Activated T-helper 1 cell treated with Interleukin-2 at 50 U/mL for 16 hours (primary cell): Measurements from ENCODE around the gene ADCY5.

Experiments
- DNase-seq: peaks from one replicate; pipeline ENCODE4 v3.0.0-alpha.2; 2020; ENCODE audit warnings: low read depth

ADCY5 gene

DNA sequence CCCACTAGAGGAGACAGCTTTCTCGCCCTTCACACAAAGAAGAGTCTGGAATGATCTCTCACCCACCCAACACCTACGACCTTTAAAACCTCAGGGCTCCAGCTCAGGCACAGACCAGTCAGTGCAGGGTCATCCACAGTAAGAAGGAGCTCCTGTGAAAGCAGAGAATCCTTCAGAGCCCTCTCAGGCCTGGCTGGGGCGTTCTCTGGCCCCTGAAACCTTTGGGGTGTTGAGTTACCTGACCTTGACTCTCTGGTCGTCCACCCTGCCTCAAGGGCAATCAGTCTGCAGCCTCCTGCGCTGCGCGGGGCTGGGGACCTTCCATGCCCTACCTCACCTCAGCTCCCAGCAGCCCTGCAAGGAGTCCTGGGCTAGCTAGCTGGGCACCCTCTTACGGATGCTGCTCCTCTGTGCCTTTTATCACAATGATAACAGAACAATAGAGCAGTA, 106.2 kb downstream of the ADCY5 start:
- DNase-seq = no peak

DNA sequence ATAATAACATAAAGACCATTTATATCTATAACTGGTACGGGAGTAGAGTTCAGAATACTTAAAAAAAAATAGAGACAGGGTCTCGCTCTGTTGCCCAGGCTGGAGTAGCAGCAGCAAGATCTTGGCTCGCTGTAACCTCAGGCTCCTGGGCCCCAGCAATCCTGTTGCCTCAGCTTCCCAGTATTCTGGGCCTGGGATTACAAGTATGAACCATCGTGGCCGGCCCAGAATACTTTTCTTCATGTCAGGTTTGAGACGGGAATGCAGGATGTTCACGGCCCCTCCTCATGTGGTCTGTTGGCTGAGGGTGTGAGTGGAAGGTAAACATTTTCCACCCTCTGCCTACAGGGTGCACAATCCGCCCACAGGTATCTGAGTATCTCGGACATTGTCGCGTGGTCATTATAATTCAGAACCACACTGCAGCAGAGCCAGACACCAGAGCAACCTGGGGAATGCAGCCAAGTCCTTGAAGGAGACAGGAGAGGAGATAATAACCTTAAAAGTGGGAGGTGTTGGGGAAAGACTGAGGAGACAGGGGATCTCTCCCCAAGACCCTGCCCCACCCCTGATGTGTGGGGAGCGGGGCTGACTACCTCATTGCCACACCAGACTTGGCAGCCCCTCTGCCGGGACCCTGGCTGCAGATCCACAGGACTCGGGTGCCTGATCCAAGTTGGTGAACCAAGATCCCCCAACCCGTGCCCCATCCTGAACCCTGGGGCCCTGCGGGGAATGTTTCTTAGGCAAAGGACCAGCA, 106.8 kb downstream of the ADCY5 start:
- DNase-seq = no peak

DNA sequence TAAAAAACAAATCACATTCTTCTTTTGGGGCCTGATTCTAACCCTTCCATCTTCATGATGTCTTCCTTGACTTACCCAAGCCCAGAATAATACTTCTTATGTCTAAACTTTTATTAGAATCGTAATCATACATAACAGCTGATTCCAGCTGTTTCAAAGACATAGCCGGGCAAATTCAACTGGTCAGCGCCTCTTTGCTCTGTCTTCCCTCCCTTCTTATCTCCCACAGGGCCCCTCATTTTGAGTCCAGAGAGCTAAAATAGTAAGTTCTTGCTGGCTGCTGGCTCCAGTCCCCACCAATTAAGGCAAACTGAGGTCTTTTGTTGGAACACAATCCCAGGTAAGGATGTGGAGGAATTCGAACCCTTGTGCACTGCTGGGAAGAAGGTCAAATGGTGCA, 108.6 kb downstream of the ADCY5 start:
- no peak for DNase-seq

DNA sequence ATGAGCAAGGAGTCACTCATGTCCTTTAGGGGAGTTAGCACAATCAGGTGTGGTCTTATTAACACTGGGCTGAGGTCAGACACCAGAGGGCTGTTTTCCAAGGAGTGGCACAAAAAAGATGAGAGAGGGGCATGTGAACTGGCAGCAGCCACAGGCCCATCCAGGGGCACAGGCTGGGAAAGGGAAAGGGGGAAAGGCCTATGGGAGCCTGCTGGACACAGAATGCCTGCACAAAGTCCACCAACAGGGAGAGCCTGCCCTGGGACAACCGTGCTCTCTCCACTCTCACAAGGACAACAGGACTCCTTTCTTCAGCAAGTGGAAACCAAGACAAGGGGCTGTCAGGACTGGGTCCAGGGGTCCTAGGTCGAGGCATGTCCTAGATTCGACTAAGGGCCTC, 109.6 kb downstream of the ADCY5 start:
- no peak for DNase-seq

DNA sequence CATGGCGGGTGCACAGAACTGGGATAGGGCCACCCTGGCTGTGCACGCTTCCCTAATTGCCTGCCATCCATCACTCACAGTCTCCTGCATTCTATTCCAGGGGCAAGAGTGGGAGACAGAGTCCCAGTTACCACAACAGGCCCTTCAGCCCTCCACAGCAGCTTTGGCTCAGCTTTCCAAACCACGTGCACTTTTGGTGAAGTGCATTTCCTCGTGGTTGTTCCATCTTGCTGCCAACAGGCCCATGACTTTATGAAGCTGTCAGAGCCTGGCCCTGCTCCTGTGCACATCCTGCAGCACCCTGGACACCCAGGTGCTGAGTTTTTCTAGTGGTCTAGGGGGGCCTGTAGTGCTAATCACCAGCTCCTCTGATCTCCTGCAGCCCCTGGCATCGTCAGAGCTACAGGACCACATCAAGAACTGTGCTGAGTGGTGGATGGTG, 110.2 kb downstream of the ADCY5 start:
- DNase-seq = no peak

DNA sequence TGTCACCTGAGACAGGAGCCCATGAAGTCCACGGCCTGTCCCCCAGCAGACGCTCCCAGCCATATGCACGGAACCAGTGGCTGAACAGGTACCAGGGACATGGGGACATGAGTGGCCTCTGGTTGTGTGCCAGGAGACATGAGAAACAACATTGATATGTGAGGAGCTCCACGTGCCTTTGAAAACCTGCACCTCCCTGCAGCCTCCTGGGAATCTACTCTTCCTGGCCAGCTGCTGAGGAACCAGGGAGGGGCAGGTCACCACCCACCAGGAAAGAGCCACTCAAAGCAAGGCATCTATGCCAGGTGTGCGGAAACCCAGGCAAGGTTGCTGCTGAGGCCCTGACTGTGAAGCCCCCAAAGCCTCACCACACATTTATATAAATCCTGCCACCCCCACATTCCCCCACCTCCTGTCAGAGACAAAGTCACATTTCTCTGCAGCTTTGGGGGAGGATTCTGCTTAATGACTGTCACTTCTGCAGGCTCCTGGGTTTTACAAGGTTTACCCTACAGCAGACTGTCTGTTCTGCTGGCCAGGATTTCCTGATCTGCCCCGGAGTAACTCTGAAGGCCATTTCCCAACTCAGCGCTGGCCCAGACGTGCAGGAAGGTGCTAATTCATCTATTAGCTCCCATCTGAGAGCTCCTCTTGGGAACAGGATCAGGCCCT, 110.8 kb downstream of the ADCY5 start:
- DNase-seq = no peak

DNA sequence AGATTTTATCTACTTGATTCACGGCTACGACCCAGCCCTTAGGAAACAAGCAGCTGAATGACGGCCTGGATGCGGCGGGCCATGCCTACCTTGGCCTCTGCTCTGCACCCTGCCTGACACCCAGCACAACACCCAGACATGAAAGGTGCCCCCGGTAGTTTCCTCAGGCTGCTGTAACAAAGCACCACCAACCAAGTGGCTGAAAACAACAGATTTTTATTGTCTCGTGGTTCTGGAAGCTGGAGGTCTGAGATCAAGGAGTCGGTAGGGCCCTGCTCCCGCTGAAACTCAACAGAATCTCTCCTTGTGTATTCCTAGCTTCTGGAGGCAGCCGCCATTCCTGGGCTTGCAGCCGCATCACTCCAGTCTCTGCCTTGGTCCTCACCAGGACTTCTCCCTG, 111.7 kb downstream of the ADCY5 start:
- DNase-seq = no peak

DNA sequence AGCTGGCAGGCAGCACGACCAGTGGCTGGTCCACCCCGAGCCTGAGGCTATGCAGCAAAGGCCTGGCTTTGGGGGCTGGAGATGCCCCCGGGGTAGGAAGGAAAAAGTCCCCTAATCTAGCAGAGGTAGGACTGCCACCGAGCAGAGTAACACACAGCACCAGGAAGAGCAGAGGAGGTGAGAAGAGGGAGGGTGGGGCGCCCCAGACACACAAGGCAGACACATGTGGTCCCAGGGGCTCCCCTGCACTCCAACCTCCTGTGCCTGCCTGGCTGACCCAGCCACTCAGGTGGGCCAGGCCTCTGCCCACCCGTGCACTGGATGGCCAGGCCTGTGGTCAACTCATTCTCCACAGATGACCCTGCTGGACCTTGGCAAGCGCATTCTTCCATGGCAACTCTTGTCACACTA, 112.4 kb downstream of the ADCY5 start:
- DNase-seq = no peak

DNA sequence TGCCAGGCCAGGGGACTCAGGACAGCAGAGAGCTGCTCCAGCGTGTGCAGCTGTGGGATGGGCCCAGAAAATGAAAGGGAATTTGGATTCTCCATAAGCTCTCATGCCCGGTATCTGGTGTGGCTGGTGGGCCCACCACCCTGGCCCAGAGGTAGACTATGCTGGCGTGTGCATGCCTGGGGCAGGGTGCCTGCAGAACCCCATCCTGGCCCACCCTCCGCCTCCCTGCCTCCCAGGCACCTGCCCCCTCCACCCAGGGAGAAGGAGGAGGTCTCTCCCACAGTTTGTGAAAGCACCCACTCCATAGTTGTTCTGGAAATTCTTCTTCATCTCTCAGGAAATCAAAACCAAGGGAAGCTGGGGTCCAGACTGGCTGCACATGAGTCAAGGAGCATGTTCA, 112.9 kb downstream of the ADCY5 start:
- no peak for DNase-seq

DNA sequence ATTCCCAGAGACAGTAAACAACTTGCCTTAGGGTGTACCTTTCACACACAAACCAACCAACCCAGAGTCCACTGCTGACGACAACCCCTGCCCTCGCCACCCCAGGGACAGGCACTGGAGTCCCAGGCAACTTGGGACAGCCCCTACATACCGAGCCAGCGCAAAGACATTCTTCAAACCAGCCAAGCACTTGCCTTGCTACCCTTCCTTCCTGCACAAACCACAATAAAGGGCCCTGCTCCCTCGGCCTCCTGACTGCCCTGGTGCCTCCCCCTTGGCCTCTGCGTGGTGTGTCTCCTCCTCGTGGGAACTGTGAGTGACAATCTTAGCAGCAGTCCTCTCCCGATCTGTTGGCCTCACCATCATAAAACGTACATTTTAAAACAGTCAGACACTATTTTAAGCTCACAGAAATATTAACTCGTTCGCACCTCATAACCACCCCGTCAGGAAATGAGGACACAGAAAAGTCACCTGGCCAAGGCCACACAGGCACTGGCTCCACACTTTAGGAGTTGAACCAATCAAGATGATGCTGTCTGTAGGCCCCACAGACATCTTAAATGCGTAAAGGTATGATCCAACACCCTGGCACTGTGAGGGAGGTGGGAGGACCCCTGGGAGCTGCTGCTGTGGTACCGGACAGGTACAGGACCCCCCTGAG, 113.8 kb downstream of the ADCY5 start:
- no peak for DNase-seq

DNA sequence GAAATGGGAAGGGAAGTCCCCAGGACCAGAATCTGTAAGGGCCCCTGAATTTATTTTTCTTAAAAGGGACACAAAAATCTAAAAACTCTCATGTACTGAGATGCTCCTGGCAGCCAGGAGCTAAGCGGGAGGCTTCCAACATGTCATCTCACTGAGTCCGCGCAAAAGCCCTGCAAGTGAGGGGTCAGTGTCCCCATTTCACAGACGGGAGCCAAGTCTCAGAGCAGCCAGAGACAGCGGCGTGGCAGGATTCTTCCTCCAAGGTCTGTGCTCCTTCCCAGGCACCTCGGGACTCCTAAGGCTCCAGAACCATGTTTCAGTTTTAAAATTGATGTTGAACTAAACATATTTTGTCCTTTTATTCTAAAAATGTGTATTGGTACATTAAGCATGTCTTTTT, 114.8 kb downstream of the ADCY5 start:
- DNase-seq = no peak

DNA sequence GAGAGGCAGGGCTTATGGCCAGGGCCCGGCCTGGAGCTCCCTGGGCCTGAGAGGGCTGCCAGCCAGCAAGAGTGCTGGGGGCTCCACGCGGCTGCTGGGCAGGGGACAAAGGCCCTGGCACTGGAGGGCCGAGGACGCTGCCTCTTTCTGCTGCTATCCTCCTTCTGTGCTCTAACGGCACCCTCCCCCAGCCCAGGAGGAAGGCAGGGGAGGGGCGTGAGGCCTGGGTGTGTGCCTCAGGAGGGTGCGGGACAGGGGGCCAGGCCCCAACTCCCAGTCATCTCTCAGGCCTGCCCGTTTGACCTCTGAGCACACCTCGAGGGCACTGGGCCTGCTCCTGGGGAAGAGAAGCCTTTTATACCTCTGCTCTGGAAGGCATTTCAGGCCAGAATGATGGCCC, 115.5 kb downstream of the ADCY5 start:
- no peak for DNase-seq

DNA sequence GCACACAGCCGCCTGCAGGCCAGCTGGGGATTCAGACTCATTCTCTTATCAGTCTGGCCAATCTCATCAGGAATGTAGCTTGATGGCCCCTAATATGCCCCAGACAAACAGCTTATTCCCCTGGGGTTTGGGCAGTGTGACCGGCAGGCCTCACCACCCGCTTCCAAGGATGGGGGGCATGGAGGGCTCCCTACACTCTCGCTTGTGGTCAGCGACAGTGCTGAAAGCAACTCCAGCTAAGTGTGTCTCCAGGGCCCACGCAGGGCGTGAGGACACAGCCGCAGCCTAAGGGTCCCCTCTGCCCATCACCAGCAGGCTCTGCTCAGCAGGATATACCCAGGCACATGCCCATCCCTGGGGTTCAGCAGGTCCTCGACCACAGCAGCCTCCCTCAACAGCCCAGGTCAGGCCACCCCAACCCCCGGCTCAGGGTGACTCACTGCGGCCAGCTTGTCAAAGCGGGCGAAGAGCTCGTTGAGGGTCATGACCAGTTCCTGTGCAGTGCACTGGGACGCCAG, 116.7 kb downstream of the ADCY5 start:
- no peak for DNase-seq

DNA sequence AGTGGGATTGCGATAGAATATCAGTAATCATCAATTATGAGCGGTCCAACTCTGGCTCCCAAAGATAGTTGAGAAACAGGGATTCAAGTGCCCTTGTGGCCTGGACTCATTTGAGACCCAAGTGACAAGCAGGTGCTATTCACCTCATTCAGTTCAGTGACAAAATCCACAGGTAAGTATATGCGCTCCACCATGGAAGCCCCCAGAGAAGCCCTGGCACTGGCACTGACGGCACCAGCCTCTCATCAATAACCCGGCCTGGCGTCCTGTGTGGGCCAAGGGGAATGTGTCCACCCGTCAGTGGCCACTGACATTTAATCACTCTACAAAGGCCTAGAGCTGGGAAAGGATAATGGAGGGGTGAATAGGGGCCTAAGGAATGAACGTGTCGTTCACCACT, 117.2 kb downstream of the ADCY5 start:
- DNase-seq = no peak

DNA sequence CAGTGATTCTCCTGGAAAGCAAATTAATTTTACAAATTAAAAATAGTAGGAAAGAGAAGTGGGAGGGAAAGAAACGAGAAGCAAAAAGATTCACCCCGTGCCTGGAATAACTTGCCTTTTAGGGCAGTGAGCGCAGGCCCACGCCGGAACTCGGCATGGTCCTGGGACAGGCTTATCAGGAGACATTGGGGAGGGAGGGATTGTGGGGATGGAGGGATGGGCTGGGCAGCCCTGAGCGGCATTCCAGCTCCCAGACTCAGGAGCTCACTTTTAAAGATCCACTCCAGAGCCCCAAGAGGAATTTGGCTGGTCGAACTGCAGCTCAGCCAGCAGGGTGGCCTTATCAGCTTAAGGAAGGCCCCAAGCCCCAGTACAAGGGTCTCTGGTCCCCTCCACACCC, 117.9 kb downstream of the ADCY5 start:
- no peak for DNase-seq

DNA sequence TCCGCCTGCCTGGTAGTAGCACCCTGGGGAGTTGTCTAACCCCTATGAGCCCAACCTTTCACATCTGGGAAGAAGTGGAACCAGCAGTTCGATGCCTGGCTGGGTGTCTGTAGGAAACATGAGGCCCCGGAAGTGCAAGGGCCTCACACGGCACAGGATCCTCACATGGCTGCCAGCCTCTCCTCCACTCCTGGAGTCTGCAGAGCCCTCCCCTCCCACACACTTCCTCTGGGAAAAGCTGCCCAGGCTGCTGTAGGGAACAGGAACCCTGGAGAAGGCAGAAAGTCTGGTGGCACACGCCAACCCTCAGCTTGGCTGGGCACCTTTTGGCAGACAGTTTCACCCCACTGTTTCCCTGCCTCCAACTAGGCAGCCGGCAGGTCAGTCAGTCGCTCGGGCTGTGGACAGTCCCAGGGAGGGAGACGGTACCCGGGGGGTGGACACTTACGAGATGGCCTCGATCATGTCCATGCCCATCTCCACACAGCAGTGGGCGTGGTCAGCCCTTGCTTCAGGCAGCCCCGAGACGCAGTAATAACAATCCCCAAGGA, 118.4 kb downstream of the ADCY5 start:
- no peak for DNase-seq

DNA sequence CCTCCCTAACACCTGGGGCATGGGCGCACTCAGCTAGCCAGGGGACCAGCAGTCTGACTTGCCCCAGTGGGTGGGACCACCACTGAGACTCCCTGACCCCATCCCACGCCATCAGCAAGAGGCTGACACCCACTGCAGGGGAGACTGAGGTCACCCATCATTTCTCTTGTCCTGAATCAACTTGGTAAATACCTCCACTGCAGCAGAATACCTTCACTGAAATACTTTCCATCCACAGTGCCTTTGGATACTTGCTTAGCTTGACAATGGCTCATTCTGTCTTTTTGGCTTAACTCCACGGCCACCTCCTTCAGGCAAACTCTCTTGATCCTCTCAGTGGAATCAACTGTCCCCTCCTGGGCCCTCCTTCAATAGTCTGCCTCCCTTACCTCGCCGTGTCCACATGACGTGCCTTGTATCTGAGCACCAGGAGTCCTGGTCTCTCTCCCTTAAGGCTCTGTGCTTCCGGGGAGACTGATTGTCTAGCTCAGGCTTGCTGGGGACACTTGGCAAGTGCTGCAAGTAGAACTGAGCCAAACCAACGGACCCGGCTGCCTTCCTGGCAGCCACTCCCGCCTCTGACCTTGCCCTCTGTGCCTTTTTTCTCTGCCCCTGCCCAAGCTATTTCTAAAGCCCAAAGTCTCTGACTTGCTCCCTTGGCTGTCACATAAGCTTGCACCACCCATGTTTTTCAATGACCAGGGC, 119.1 kb downstream of the ADCY5 start:
- DNase-seq = no peak

DNA sequence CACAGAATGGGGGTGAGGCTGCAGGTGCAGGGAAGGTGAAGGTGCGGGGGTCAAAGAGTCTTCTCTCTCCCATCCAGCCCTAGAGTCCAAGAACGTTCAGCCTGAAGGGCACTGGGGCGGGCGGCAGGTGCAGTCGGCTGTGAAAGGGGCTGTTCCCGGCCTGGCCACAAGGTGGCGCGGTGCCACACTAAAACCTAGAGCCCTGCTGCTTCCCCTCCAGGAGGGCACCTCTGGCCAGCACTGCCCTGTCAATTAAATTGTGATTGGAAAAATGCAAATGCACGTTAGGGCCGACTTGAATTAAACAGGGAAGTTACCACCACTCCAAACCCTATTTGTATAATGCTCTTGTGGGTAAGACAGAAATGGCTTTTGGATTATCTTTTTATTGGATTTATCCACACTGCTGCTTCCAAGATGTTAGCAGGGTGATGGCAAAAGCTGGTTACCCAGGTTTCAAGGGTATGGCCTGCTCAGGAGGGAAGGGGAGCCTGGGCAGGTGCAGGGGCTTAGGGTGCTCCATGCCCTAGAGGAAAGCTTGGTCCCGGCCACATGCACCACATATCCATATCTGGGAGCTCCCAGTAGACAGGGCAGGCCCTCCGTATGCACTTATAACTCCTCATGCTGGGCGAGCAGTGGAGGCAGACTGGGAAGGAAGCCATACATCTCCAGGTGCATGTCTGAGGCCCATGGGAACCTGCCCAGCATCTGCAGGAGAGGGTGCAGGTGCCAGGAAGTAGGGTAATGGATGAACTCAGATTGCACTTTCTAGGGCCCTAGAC, 119.8 kb downstream of the ADCY5 start:
- DNase-seq = peak; percentile 53

DNA sequence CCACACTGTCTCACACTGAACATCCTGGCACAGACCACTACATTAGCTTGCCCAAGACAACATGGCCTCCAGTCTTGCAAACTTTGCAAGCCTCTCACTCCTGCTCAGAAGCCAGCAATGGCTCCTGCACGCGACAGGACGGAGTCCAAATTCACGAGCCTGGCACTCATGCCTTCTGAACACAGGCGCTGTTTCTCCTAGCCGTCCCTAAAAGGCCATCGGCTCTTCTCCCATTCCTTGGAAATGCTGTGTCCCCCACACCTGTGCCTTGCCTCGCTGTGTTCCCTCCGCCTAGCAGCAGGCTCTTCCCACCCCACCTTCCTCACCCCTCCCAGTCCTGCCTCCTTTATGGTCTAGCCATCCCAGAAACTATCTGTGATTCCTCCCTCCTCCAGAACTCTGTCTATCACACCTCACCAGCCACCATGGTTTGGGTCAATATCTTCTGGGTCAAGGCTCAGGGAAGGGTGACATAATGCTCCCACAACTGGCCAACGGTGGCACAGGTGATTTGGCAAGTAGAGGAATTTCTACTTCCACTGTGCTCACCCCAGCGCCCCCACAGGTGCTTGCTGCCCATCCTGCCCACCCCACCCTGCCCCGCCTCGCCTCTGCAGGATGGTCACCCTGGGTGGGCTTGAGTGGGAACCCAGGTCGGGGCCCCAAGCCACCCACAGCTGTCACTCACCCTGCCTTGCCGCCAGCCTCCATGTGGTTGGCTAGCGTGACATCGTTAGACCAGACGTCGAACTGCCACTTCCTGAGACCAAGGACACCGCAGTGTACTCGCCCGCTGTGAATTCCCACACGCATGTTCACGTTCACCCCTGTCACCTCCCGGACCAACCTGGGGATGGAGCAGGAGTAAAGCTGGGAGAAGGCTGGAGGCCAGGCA, 120.7 kb downstream of the ADCY5 start:
- DNase-seq = no peak

DNA sequence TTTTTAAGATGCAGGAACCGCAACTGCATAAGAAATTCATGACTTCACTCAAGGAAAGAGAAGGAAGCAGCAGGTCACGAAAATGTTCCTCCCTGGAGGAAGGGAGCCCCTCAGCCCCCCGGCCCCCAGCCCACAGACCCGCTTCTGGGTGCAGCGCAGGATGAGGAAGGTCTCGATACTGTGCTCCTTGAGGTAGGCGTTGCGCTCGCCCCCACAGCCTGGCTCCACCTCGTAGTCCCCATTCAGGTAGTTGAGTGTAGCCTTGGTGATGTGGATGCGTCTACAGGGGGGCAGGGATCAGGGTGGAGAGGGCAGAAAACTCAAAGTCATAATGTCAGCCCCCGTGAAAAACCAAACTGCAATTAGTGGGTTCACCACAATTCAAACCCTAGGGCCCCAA, 121.4 kb downstream of the ADCY5 start:
- no peak for DNase-seq
